ENCODE measurements around the gene KCNT1.

KCNT1 gene

DNA sequence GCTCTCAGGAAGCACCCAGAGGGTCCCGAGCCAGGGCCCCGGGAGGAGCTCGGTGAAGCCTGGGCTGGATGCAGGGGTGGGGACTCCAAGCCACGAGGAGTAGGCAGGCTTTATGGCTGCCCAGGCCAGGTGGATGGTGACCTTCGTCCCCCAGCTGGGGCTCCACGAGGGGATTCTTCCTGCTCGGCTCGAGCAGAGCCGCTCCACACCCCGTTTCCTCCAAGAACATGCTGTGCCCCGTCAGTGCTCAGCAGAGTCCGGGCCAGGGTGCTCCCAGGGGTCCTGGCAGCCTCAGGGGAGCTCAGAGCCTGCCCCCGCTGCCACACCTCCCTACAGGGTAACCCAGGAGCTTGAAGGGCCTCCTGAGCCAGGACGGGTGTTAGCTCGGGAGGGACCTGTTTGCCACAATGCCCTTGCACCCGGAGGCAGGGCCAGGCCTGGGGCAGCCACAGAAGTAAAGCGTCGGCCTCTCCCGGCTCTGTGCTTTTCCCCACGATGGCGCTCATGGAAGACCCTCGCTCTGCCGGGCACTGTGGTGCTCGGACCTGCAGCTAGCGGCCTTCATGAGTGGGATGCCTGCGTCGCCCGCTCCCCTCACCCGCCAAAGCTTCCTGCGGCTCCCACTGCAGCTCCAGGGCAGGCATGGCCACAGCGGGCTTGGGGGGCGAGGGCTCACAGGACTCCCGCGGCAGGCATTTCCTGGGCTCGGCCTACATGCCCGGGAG is 86.8 kb downstream of the KCNT1 start:
- Histone ChIP-seq H3K27ac (ENCODE audit: low read depth, low read length) (no peak overlapping the region), H3K4me3 (ENCODE audit: low read depth in 1 of 2, low read length in 2 of 2) (no peak overlapping the region), H3K9me3 (ENCODE audit: control insufficient read depth in 1 of 2, low read length in 2 of 2) (no peaks in the 10 kb centered on the region), H3K9ac (ENCODE audit: low read depth in 1 of 2, low read length in 2 of 2) (no peak overlapping the region), H3K36me3 (ENCODE audit: control insufficient read depth in 1 of 2, insufficient read depth in 2 of 2, low read length in 2 of 2) (no peaks in the 10 kb centered on the region), H3K4me1 (ENCODE audit: control insufficient read depth in 1 of 2, insufficient read depth in 2 of 2, low read length in 2 of 2) (peaks cover 0 to 4% of the 10 kb centered on the region in 2 donors), H3K27me3 (ENCODE audit: control insufficient read depth in 1 of 2, insufficient read depth in 2 of 2, low read length in 2 of 2) (no peaks in the 10 kb centered on the region)

GRCh38 chr9:135789838-135790291 is 87.9 kb downstream of the KCNT1 start:
- Histone ChIP-seq H3K36me3 (ENCODE audit: control insufficient read depth in 1 of 2, insufficient read depth in 2 of 2, low read length in 2 of 2) (no peaks in the 10 kb centered on the region), H3K9ac (ENCODE audit: low read depth in 1 of 2, low read length in 2 of 2) (no peak overlapping the region), H3K27ac (ENCODE audit: low read depth, low read length) (no peak overlapping the region), H3K4me1 (ENCODE audit: control insufficient read depth in 1 of 2, insufficient read depth in 2 of 2, low read length in 2 of 2) (peaks cover 0 to 4% of the 10 kb centered on the region in 2 donors), H3K9me3 (ENCODE audit: control insufficient read depth in 1 of 2, low read length in 2 of 2) (no peaks in the 10 kb centered on the region), H3K4me3 (ENCODE audit: low read depth in 1 of 2, low read length in 2 of 2) (no peak overlapping the region), H3K27me3 (ENCODE audit: control insufficient read depth in 1 of 2, insufficient read depth in 2 of 2, low read length in 2 of 2) (no peaks in the 10 kb centered on the region)

DNA sequence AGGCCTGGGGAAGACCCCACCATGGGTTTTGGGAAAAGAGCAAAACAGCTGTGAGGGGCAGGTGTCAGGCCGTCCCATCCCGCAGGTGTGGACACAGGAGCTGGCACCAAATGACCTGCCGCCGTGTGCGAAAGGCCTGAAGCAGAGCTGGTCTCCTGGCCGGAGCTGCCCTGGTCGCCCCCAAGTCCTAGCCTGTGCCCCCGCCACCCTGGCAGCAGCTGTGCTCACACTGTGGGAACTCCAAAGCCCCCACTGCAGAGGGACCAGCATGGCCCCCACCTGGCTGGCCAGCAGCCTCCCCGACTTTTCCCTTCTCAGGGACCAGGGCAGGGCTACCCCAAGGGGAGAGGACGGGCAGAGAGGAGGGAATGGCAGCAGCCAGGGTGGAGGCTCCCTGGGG is 88.4 kb downstream of the KCNT1 start:
- no peak overlapping the region for H3K27ac ChIP-seq (ENCODE audit: low read depth, low read length)
- H3K4me3 ChIP-seq (ENCODE audit: low read depth in 1 of 2, low read length in 2 of 2), result no peak overlapping the region
- H3K9ac ChIP-seq (ENCODE audit: low read depth in 1 of 2, low read length in 2 of 2), result no peak overlapping the region
- peaks cover 0 to 4% of the 10 kb centered on the region in 2 donors for H3K4me1 ChIP-seq (ENCODE audit: control insufficient read depth in 1 of 2, insufficient read depth in 2 of 2, low read length in 2 of 2)
- H3K36me3 ChIP-seq (ENCODE audit: control insufficient read depth in 1 of 2, insufficient read depth in 2 of 2, low read length in 2 of 2), result no peaks in the 10 kb centered on the region
- no peaks in the 10 kb centered on the region for H3K9me3 ChIP-seq (ENCODE audit: control insufficient read depth in 1 of 2, low read length in 2 of 2)
- H3K27me3 ChIP-seq (ENCODE audit: control insufficient read depth in 1 of 2, insufficient read depth in 2 of 2, low read length in 2 of 2), result no peaks in the 10 kb centered on the region

- Histone ChIP-seq H3K9me3 (ENCODE audit: control insufficient read depth in 1 of 2, low read length in 2 of 2) (no peaks in the 10 kb centered on the region), H3K4me1 (ENCODE audit: control insufficient read depth in 1 of 2, insufficient read depth in 2 of 2, low read length in 2 of 2) (peaks cover 0 to 4% of the 10 kb centered on the region in 2 donors), H3K9ac (ENCODE audit: low read depth in 1 of 2, low read length in 2 of 2) (no peak overlapping the region), H3K27me3 (ENCODE audit: control insufficient read depth in 1 of 2, insufficient read depth in 2 of 2, low read length in 2 of 2) (no peaks in the 10 kb centered on the region), H3K36me3 (ENCODE audit: control insufficient read depth in 1 of 2, insufficient read depth in 2 of 2, low read length in 2 of 2) (no peaks in the 10 kb centered on the region), H3K4me3 (ENCODE audit: low read depth in 1 of 2, low read length in 2 of 2) (no peak overlapping the region), H3K27ac (ENCODE audit: low read depth, low read length) (no peak overlapping the region)
Measured at GRCh38 chr9:135790850-135791249, 88.9 kb downstream of the KCNT1 start.

DNA sequence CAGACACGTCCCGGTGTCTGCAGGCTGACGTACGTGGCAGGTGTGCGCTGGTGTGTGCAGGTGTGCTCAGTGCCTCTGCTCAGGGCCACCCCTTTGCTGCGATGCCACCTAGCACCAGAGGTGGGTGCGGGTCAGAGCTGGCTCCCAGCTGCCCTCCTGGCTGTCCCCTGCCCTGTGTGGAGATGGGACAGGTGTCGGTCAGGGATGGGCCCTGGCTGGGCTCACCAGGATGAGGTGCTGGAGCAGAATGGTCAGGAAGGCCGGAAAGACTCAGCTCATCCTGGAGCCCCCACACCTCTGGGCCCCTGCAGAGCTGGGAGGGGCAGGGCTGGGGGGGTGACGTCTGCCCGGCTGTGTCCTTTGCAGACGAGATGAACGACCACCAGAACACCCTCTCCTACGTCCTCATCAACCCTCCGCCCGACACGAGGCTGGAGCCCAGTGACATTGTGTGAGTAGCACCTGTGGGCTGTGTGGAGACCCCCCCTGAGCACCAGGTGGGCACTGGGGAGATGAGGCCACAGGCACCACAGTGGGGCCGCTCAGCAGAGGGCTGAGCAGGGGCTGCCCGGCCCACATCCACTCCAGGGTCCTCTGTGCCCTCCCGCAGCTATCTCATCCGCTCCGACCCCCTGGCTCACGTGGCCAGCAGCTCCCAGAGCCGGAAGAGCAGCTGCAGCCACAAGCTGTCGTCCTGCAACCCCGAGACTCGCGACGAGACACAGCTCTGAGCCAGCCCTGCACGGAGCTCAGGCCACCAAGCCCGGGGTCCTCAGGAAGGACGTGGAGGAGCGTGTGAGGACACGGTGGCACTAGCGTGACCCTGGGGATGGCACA is 89.7 kb downstream of the KCNT1 start:
- H3K27me3 ChIP-seq (ENCODE audit: control insufficient read depth in 1 of 2, insufficient read depth in 2 of 2, low read length in 2 of 2), result no peaks in the 10 kb centered on the region
- H3K4me1 ChIP-seq (ENCODE audit: control insufficient read depth in 1 of 2, insufficient read depth in 2 of 2, low read length in 2 of 2), result peaks cover 0 to 4% of the 10 kb centered on the region in 2 donors
- no peaks in the 10 kb centered on the region for H3K36me3 ChIP-seq (ENCODE audit: control insufficient read depth in 1 of 2, insufficient read depth in 2 of 2, low read length in 2 of 2)
- no peak overlapping the region for H3K4me3 ChIP-seq (ENCODE audit: low read depth in 1 of 2, low read length in 2 of 2)
- H3K9ac ChIP-seq (ENCODE audit: low read depth in 1 of 2, low read length in 2 of 2), result no peak overlapping the region
- no peak overlapping the region for H3K27ac ChIP-seq (ENCODE audit: low read depth, low read length)
- H3K9me3 ChIP-seq (ENCODE audit: control insufficient read depth in 1 of 2, low read length in 2 of 2), result no peaks in the 10 kb centered on the region

GRCh38 chr9:135792268-135793128 is 90.5 kb downstream of the KCNT1 start:
- no peaks in the 10 kb centered on the region for H3K36me3 ChIP-seq (ENCODE audit: control insufficient read depth in 1 of 2, insufficient read depth in 2 of 2, low read length in 2 of 2)
- H3K4me3 ChIP-seq (ENCODE audit: low read depth in 1 of 2, low read length in 2 of 2), result no peak overlapping the region
- no peak overlapping the region for H3K27ac ChIP-seq (ENCODE audit: low read depth, low read length)
- peaks cover 0 to 4% of the 10 kb centered on the region in 2 donors for H3K4me1 ChIP-seq (ENCODE audit: control insufficient read depth in 1 of 2, insufficient read depth in 2 of 2, low read length in 2 of 2)
- H3K9me3 ChIP-seq (ENCODE audit: control insufficient read depth in 1 of 2, low read length in 2 of 2), result no peaks in the 10 kb centered on the region
- no peak overlapping the region for H3K9ac ChIP-seq (ENCODE audit: low read depth in 1 of 2, low read length in 2 of 2)
- H3K27me3 ChIP-seq (ENCODE audit: control insufficient read depth in 1 of 2, insufficient read depth in 2 of 2, low read length in 2 of 2), result no peaks in the 10 kb centered on the region

DNA sequence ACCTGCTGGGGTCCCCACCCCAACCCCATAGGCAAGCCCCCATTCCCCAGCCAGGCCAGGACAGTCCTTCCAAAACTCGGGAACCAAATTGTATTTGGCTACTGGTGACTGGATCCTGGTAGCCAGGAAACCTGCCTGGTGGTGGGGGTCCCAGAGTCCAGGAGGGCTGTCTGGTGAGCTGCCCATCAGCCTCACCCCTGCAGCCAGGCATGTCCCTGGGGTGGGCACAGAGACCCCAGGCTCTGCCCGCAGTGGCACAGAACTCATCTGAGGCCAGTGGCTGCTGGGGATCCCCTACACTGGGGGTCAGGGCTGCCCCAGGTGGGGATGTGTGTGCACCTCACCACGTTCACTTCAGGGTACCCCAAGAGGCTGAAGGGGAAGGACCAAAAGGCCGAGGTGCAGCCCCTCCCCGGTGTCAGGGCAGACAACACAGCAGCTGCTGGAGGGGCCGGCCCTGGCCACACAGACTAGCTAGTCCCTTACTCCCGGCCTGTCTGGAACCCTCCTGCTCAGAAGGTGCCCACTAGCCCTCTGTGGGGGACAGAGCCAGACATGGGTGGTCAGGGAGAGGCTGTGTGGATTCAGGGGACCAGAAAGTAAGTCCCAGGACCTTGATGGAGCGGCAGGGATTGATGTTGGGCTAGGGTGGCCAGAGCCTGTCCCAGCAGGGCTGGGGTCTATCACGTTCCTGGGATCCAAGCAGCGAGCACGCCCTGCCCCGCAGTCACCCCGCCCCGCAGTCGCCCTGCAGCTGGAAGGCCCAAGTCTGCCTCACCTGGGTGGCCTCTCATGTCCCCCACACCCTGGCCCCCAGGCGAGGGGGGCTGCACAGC is 91.5 kb downstream of the KCNT1 start:
- Histone ChIP-seq H3K9ac (ENCODE audit: low read depth in 1 of 2, low read length in 2 of 2) (no peak overlapping the region), H3K27me3 (ENCODE audit: control insufficient read depth in 1 of 2, insufficient read depth in 2 of 2, low read length in 2 of 2) (no peaks in the 10 kb centered on the region), H3K9me3 (ENCODE audit: control insufficient read depth in 1 of 2, low read length in 2 of 2) (no peaks in the 10 kb centered on the region), H3K4me1 (ENCODE audit: control insufficient read depth in 1 of 2, insufficient read depth in 2 of 2, low read length in 2 of 2) (peaks cover 0 to 4% of the 10 kb centered on the region in 2 donors), H3K4me3 (ENCODE audit: low read depth in 1 of 2, low read length in 2 of 2) (no peak overlapping the region), H3K36me3 (ENCODE audit: control insufficient read depth in 1 of 2, insufficient read depth in 2 of 2, low read length in 2 of 2) (no peaks in the 10 kb centered on the region), H3K27ac (ENCODE audit: low read depth, low read length) (no peak overlapping the region)

- Histone ChIP-seq H3K36me3 (ENCODE audit: control insufficient read depth in 1 of 2, insufficient read depth in 2 of 2, low read length in 2 of 2) (no peaks in the 10 kb centered on the region), H3K4me3 (ENCODE audit: low read depth in 1 of 2, low read length in 2 of 2) (no peak overlapping the region), H3K4me1 (ENCODE audit: control insufficient read depth in 1 of 2, insufficient read depth in 2 of 2, low read length in 2 of 2) (peaks cover 0 to under 1% of the 10 kb centered on the region in 2 donors), H3K27me3 (ENCODE audit: control insufficient read depth in 1 of 2, insufficient read depth in 2 of 2, low read length in 2 of 2) (no peaks in the 10 kb centered on the region), H3K9ac (ENCODE audit: low read depth in 1 of 2, low read length in 2 of 2) (no peak overlapping the region), H3K9me3 (ENCODE audit: control insufficient read depth in 1 of 2, low read length in 2 of 2) (no peaks in the 10 kb centered on the region), H3K27ac (ENCODE audit: low read depth, low read length) (no peak overlapping the region)
Measured at GRCh38 chr9:135794057-135794335, 92.0 kb downstream of the KCNT1 start.

DNA sequence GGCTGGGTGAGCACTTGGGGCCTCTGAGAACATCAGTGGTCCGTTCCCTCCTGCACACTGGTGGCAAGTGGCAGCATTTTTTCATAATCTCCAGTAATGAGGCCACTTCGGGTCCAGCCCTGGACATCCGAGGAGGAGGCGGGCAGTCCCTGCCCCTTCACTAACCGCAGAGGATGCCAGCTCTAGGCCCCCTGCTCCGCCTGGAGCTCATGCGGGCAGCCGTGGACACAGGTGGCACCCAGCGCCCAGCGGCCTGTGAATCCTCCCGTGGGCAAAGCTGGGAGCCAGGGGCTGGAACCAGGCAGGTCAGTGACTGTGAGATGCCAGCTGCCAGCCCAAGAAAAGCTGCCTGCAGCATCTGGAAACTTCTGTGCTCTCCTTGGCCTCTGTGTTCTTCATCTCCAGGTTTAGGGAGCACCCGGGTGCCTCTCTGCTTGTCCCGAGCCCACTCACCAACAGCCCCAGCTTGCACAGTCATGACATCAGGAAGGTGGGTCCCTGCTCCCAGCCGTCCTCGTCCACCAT is 92.4 kb downstream of the KCNT1 start:
- H3K4me3 ChIP-seq (ENCODE audit: low read depth in 1 of 2, low read length in 2 of 2), result no peak overlapping the region
- no peaks in the 10 kb centered on the region for H3K9me3 ChIP-seq (ENCODE audit: control insufficient read depth in 1 of 2, low read length in 2 of 2)
- H3K9ac ChIP-seq (ENCODE audit: low read depth in 1 of 2, low read length in 2 of 2), result no peak overlapping the region
- H3K27ac ChIP-seq (ENCODE audit: low read depth, low read length), result no peak overlapping the region
- H3K27me3 ChIP-seq (ENCODE audit: control insufficient read depth in 1 of 2, insufficient read depth in 2 of 2, low read length in 2 of 2), result no peaks in the 10 kb centered on the region
- H3K36me3 ChIP-seq (ENCODE audit: control insufficient read depth in 1 of 2, insufficient read depth in 2 of 2, low read length in 2 of 2), result no peaks in the 10 kb centered on the region
- no peaks in the 10 kb centered on the region for H3K4me1 ChIP-seq (ENCODE audit: control insufficient read depth in 1 of 2, insufficient read depth in 2 of 2, low read length in 2 of 2)

Measured in duodenal mucosa (tissue), 2 donors.